Eye (tissue), 1 donor: ENCODE results near the gene PRSS57.
"Not testable (repeated sequence)": the region's sequence is repeated elsewhere in the genome, so short reads cannot be mapped to it uniquely, and the experiment has no call there.

Experiments
- DNase-seq: peaks from one replicate; pipeline ENCODE4 v3.0.0-alpha.2; 2015

Gene PRSS57

GRCh38 chr19:688992-689391, 6.3 kb downstream of the PRSS57 start:
- DNase-seq, result no peak

GRCh38 chr19:688214-688613, 7.0 kb downstream of the PRSS57 start:
- DNase-seq, result no peak

- DNase-seq, result no peak
Measured at GRCh38 chr19:687569-688166, 7.6 kb downstream of the PRSS57 start.

GRCh38 chr19:686589-687297, 8.5 kb downstream of the PRSS57 start:
- no peak for DNase-seq

GRCh38 chr19:685454-685931, 9.8 kb downstream of the PRSS57 start:
- DNase-seq, result no peak

GRCh38 chr19:682678-683320, 12.5 kb downstream of the PRSS57 start:
- no peak for DNase-seq

- no peak for DNase-seq
Measured at GRCh38 chr19:681029-682019, 13.9 kb downstream of the PRSS57 start.

- peak; percentile 99 for DNase-seq
Measured at GRCh38 chr19:680287-681028, 14.8 kb downstream of the PRSS57 start.

GRCh38 chr19:679418-680286, 15.6 kb downstream of the PRSS57 start:
- peak; percentile 81 for DNase-seq

GRCh38 chr19:678791-679388, 16.4 kb downstream of the PRSS57 start:
- DNase-seq, result no peak

GRCh38 chr19:677601-678436, 17.4 kb downstream of the PRSS57 start:
- no peak for DNase-seq

GRCh38 chr19:677201-677600, 18.1 kb downstream of the PRSS57 start:
- peak; percentile 58 for DNase-seq

- DNase-seq, result peak; percentile 57
Measured at GRCh38 chr19:676339-677105, 18.7 kb downstream of the PRSS57 start, which contains the start of gene FSTL3. Gene FSTL3, plus strand, starts transcription at chr19:676392. Its CDS starts 32 bp downstream, at chr19:676424.

GRCh38 chr19:676007-676338, 19.3 kb downstream of the PRSS57 start:
- DNase-seq, result no peak

- DNase-seq, result no peak
Measured at GRCh38 chr19:674282-675151, 20.7 kb downstream of the PRSS57 start.

GRCh38 chr19:670609-671075, 24.6 kb downstream of the PRSS57 start:
- DNase-seq, result no peak

- DNase-seq, result not testable (repeated sequence)
Measured at GRCh38 chr19:668675-669434, 26.4 kb downstream of the PRSS57 start.
